Measurements from ENCODE around the gene BRPF1. TPM values are rescaled to one million over a fixed set of nuclear protein-coding genes. Genes with fewer than 3 reads are reported as not detected.
A peak's percentile ranks its signal among the peaks of the same experiment; 100 is the strongest.

BRPF1 gene
- polyA plus RNA-seq, 12 donors = 9.8 to 17.9 (median 12.3) TPM; not detected in 1

DNA sequence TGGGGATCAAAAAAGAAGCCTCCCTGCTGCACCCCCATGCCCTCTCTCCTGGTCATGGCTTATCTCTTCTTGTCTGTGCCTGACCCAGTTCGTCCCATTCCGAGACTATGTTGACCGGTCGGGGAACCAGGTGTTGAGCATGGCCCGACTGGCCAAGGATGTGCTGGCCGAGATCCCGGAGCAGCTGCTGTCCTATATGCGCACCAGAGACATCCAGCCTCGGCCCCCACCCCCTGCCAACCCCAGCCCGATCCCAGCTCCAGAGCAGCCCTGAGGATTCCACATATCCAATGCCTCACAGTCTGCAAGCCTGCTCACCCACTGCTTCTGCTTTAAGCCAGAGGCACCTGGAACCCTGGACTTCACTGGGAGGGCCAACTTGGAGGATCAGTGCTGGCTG is 2.1 kb upstream of the BRPF1 start:
- DNase-seq = no peak

- no peak for DNase-seq
Observed at GRCh38 chr3:9730657-9731205, 804 bp upstream of the BRPF1 start.

DNA sequence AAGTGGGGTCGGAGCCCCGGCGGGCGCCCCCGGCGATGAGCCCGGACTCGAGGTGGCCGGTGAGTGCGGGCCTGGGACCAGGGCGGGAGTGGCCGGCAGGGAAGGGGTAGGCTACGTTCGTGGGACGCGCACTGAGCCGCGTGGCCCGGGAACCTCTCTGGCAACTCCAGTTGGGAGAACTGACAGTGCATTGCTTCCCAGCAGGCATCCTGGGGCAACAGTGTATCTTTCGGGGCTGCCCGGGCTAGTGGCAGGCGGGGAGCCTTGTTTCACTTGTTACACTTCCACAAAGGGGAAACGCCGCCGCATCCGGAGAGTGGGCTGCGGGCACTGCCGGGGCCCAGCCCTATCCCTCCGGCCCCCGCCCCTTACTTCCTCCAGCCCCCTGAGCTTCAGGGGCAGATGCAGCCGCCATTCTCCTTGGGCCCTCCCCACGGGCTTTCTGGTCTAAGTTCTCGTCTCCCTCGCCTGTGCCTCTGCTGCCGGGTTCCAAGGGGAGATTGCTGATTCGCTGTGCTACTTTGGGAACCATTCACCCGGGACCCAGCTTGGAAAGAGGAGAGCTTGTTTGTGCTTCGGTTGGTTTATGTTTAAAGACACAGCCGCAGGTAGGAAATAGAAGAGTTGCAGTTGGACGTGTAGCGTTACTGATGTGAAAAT is 675 bp downstream of the BRPF1 start:
- DNase-seq = no peak

DNA sequence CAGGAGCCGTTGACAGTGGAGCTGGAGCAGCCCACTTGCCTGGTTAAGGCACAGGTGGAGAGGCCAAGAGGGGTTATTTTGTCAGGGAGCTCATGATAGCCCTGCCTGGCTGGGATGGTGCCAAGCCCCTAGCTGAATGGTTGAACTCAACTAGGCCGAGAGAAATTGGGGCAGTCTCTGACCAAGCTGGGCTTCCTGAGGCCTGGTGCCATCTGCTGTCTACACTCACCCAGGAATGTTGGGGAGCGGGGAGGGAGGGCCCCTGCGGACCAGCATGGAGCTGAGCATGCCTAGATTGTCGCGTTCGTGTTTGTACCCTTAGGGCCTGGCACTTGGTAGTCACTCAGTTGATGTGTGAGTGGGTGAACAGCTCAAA is 1.2 kb downstream of the BRPF1 start:
- no peak for DNase-seq

- no peak for DNase-seq
Observed at GRCh38 chr3:9736831-9737230, 5.3 kb downstream of the BRPF1 start.

GRCh38 chr3:9739181-9739580 is 7.6 kb downstream of the BRPF1 start:
- DNase-seq = no peak

DNA sequence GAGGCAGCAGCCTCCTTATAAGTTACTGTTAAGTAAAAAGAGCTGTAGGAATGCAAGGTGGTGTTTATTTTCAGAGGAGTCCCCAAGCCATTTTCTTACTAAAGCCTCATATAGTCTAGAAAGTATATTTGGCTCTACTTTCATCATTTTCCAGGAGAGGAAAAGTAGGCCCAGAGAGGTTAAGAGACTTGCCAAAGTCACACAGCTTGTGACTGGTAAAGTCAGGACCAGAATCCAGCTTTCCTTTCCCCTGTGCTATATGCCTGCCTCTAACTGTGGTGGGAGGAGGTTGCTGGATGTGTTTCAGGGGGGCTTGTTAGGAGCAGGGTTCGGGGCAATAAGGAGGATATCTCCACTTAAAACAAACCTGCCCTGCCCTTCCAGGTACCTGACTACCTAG is 11.0 kb downstream of the BRPF1 start:
- no peak for DNase-seq

GRCh38 chr3:9743548-9743947 is 12.0 kb downstream of the BRPF1 start:
- no peak for DNase-seq

DNA sequence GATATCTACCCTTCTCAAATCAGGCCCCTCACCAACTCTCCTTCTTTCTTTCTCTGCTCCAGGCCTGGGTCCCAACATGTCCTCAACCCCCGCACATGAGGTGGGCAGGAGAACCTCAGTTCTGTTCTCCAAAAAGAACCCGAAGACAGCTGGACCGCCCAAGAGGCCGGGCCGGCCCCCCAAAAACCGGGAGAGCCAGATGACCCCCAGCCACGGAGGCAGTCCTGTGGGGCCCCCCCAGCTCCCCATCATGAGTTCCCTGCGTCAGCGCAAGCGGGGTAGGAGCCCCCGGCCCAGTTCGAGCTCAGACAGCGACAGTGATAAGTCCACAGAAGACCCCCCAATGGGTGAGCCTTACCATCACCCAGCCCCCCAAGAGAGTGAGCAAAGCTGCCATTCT is 12.6 kb downstream of the BRPF1 start:
- no peak for DNase-seq

DNA sequence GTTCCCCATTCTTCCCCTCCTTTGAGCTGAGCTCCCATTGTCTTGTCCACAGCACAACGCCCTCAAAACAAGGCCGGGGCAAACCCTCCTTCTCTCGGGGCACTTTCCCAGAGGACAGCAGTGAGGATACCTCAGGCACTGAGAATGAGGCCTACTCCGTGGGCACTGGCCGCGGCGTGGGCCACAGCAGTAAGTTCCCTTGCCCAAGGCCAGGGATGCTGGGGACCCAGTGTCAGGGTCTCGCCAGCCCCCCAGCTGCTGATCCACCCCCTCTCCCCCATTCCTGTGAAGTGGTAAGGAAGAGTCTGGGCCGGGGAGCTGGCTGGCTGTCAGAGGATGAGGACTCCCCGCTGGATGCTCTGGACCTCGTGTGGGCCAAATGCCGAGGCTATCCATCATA is 14.0 kb downstream of the BRPF1 start:
- no peak for DNase-seq

GRCh38 chr3:9746330-9746729 is 14.8 kb downstream of the BRPF1 start:
- no peak for DNase-seq

DNA sequence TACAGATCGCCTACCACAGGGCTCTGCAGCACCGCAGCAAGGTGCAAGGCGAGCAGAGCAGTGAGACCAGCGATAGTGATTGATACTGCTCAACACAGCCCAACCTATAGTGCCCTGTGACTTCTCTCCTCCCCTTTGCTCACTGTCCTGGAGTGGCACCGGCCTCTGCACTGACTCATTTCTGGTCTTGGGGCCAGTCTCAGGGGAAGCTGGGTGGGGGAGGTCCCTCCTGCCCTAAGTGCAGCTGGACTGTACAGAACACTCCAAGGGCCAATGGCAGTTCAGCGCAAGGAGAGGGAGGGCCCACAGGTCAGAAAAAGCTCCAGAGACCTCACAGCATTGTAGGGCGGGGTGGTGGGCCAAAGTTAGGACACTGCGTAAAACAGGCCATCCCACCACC is 15.7 kb downstream of the BRPF1 start:
- no peak for DNase-seq

DNA sequence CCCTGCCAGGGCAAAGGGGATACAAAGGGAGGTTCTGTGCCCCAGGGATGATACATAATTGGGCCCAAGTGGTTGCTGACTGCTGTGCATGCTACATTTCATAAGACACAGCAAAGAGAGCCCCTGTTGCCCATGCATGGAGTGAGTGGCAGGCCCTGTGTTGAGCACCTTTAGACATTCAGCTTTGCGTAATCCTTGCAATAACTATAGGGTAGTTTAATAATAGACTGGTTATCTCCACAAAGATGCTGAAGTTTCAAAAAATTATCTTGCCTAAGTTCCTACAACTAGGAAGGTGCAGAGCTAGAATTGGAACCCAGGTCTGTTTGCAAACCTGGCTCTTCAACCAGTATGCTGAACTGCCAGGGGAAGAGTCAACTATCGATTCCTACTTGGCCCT is 16.5 kb downstream of the BRPF1 start:
- DNase-seq = no peak

GRCh38 chr3:9749296-9749644 is 17.7 kb downstream of the BRPF1 start:
- no peak for DNase-seq

- peak; percentile 97 for DNase-seq
Observed at GRCh38 chr3:9749645-9750555, 18.4 kb downstream of the BRPF1 start, which contains the start of gene OGG1. Gene OGG1 (plus strand): TSS chr3:9749952. CDS start chr3:9750287, 335 bp downstream.

DNA sequence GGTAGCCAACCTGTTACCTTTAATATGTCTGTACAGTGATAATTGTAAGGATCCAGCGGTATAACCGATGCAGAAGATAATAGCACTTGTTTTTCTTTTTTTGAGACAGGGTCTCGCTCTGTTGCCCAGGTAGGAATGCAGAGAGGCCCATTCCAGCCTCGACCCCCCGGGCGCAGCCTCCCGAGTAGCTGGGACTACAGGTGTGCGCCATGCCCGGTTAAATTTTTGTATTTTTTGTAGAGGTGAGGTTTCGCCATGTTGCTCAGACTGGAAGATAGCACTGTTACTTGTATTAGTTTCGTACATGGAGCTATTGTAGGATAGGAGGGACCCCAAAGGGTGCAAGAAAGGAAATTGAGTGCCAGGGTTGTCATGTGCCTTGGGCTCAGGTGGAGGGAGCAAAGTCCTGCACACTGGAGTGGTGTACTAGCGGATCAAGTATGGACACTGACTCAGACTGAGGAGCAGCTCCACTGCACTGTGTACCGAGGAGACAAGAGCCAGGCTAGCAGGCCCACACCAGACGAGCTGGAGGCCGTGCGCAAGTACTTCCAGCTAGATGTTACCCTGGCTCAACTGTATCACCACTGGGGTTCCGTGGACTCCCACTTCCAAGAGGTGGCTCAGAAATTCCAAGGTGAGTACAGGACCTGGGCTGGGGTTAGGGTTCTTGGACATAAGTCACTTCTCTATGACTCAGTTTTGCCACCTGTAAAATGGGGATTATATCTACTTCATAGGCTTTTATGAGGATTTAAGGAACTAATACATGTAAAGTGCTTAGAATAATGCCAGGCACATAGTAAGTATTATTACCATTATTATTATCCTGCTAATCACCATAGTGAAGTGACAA is 19.2 kb downstream of the BRPF1 start:
- DNase-seq = no peak

DNA sequence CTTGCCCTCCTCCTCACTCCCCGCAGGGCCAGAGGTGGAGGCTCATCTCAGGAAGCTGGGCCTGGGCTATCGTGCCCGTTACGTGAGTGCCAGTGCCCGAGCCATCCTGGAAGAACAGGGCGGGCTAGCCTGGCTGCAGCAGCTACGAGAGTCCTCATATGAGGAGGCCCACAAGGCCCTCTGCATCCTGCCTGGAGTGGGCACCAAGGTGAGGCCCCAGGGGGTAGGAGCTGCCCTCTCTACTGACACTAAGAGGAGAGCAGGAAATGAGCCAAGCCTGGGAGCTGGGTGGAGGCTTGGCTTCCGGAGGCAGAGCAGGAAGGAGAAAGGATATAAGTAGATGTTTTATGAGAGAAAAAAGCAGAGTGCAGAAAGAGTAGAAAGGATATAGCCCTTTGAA is 23.1 kb downstream of the BRPF1 start:
- DNase-seq = no peak

- no peak for DNase-seq
Observed at GRCh38 chr3:9757427-9757826, 25.9 kb downstream of the BRPF1 start.

DNA sequence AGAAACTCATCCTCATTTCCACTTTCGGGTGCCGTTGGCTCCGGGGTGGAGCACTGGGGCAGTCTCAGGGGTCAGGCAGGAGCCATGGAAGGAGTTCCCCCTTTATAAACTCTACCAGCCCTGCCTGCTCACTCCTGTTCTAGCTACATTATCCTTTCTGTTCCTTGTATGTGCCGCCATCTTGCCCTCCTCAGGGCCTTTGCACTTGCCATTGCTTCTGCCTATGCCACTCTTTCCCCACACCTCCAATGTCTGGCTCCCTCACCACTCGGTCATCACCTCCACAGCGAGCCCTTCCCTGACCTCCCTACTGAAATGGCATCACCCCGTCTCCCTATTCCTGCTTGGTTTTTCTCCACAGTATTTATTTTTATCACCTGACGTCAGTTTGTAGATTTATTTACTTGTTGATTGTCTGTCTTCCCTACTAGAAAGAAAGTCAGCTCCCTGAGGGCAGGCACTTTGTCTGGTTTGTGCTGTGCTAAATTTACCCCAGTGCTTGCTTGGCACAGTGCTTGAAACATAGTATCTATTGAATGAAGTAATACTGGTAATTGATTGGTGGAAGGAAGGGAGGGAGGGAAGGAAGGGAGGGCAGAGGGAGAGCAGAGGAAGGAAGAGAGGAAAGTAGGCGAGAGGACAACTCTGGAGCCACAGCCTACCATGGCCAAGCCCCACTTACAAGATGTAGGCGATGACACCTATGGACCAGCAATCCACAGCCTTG is 29.4 kb downstream of the BRPF1 start:
- DNase-seq = no peak

- no peak for DNase-seq
Observed at GRCh38 chr3:9761919-9762318, 30.4 kb downstream of the BRPF1 start.

DNA sequence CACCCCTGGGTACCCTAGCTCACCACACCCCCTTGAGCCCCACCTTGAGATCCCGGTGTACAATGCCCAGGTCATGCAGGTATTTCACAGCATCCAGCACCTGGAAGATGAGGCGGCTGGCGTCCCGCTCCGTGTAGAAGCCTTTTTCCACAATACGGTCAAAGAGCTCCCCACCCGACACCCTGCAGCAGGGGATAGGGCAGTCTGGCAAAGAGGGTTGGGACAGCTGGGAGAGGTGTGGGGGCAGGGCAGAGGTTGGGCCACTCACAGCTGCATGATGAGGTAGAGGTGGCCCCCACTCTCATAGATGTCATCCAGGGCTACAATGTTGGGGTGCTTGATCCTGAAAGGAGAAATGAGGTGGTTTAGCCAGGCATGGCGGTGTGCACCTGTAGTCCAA is 31.3 kb downstream of the BRPF1 start:
- no peak for DNase-seq
